HPDE6-E6E7 (cell line): Measurements from ENCODE around the gene RFT1.
"Not testable (repeated sequence)": the region's sequence is repeated elsewhere in the genome, so short reads cannot be mapped to it uniquely, and the experiment has no call there.

ENCODE experiments used
- DNase-seq: peaks from one replicate; pipeline ENCODE4 v3.0.0; 2011; ENCODE audit warnings: missing footprints; ENCODE audit errors: extremely low spot score

Gene RFT1

DNA sequence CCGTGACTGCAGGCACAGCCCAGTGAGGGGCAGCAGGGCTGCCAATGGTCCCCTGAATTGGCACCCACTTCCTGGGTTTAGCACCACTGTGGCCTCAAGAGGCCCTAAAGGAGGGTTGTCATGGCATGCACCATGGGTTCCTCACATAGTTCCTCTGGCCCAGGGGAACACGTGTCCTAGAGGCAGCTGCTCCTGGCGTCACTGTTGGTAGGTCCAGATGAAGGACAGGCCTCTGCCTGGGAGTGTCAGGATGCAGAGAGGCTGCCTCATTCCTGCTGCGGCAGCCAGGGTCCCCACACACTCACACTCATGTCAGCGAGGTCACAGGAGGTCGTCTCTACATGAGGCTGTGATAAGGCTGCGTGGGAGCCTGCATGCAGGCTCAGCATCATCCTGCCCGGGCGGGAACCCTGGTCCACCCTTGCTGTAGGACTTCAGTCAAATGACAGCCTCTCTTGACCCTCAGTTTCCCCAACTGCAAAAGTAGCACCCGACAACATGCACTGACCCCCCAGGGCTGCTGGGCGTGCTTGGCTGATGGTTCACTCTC is 58.3 kb downstream of the RFT1 start:
- DNase-seq, result no peak

GRCh38 chr3:53069422-53070068 is 60.7 kb downstream of the RFT1 start:
- DNase-seq, result no peak

DNA sequence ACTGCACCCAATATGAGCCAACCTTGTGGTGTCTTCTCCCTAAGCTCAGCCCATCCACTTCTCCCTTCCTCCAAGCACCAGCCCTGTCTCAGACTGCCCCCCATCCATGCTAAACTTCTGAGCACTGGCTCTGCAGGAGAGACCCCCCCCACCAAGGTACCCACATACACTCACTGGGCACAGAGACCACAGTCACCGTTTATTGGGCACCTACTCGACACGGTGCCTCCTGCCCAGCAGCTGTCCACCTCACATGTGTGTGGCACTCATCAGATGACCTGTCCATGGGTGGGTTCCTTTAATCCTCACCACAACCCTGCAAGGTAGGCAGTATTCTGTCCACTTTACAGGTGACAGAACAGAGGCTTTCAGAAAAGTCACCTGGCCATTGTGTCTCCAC is 62.1 kb downstream of the RFT1 start:
- no peak for DNase-seq

GRCh38 chr3:53067567-53067966 is 62.7 kb downstream of the RFT1 start:
- no peak for DNase-seq

DNA sequence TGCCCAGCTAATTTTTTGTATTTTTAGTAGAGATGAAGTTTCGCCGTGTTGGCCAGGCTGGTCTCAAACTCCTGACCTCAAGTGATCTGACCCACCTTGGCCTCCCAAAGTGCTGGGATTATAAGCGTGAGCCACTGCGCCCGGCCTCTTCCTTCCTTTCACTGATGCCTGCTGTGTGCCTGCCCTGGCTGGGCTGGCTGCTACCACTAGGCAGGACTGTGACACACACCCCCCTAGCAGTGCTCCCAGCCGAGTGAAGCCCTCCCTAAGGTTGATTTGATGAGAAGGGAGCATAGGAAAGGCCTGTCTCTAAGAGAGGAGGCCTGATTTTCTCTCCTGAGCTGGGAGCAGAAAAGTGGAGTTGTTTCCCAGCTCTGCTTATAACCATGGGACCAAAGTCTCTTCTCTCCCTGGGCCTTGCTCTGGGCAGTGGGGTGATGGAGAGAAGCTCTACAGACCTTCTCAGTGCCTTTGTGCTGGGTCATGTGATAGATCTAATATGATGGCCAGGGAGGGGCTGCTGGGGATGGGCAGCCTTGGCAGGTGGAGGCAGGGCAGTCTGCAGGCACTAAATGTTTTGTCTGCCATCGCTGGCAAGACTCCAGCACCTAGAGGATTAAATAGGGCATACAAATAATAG is 64.3 kb downstream of the RFT1 start:
- DNase-seq, result no peak

DNA sequence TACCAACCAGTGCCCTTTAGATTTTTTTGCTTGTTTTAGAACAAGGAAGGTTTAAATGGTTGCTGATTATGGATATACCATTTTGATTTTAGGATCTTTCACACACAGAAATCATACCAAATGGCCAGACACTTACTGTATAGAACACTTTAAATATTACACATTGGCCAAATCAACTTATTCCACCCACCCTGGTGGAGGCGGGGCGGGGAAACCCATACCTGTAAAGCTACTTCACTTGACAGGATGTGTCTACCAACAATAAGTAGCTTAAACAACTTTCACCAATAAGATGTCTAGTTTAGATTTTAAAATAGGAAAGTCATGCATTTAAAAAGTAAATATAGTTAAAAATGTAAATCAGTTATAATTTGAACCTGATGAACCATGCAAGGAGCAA is 67.3 kb downstream of the RFT1 start:
- DNase-seq, result no peak

- DNase-seq, result no peak
Measured at GRCh38 chr3:53056442-53056841, 73.8 kb downstream of the RFT1 start.

- not testable (repeated sequence) for DNase-seq
Measured at GRCh38 chr3:53054233-53054632, 76.0 kb downstream of the RFT1 start.

DNA sequence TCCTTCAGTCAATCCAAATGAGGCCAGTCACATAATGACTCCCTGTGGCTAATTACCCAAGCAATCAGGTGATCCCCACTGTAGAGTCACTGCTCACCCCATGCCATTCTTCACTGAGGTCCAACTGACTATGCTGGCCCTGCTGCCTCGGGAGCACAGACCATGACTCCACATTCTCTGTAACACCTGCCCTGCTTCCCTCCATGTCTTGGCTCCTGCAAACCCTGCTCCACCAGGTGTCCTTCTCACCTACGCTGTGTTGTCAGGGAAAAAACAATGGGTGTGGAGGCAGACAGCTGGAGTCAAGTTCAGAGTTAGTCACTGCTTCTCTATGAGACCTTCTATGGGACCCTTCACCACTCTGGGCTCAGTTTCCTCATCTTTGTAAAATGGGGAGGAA is 78.3 kb downstream of the RFT1 start:
- no peak for DNase-seq

DNA sequence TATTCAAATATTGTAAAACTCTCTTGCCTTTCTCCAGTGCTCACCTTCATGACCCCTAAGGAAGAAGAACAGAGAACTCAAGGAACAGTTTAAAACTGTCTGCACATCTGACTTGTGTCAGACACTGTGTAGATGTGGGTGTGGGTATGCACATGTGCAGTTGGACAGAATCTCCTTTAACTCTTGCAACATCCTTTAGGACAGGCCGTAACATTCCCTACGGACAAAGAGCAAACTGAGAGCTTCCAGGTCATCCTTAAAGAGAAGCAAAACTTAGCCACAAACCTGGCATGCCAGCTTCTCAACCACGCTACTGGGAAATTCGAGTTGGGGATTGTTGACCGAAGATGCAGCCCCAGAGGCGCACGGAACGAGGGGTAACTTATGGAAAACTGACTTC is 80.2 kb downstream of the RFT1 start:
- DNase-seq, result no peak

- no peak for DNase-seq
Measured at GRCh38 chr3:53046171-53047170, 83.8 kb downstream of the RFT1 start.

DNA sequence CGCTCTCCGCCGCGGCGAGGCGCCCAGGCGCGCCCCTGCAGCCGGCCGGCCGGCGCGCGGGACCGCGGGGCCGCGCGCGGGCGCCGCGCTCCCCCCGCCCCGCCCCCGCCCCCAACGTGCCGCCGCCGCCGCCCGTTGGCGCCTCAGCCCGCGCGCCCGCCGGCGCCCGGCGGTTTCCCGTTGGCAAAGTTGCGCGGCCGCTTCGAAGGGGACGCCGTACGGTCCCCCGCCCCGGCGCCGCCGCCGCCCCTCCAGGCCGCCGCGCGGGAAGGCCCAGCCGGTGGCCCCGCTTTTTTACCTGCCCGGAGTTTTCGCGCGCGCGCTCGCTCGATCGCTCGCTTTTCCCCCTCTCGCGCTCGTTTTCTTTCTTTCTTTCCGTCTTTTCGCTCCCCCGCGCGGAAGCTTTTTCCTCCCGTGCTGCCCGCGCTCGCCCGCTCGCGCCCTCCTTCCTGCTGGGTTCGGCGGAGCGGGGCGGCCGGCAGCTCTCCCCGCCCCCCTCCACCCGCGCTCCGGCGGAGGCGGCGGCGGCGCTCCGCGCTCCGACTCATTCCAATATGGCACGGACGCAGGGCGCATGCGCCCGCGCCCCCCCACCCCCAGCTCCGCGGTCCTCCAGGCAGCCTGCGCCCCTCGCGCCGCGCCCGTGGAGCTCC is 84.6 kb downstream of the RFT1 start, which contains the start of gene SFMBT1:
SFMBT1 (minus strand) TSS at position 556 of the 653 bp plus-strand sequence. CDS start 76,945 bp downstream, outside the sequence.
- DNase-seq, result peak; percentile 25

GRCh38 chr3:53044711-53045517 is 85.3 kb downstream of the RFT1 start:
- no peak for DNase-seq

DNA sequence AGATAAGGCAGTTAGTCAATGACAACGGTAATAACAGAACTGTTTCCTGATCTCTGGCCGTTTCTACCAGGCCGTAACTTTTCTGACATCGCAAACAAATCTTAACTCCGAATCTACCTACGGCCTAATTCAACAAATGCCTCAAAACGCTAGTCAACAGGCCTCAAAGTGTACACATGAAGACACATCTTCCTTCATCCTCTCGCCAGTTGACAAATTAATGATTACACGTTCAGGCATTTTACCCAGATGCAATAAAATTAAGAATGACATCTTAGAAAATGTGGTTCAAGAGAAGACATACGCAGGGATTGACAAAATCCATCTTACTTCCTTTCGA is 85.9 kb downstream of the RFT1 start:
- no peak for DNase-seq

DNA sequence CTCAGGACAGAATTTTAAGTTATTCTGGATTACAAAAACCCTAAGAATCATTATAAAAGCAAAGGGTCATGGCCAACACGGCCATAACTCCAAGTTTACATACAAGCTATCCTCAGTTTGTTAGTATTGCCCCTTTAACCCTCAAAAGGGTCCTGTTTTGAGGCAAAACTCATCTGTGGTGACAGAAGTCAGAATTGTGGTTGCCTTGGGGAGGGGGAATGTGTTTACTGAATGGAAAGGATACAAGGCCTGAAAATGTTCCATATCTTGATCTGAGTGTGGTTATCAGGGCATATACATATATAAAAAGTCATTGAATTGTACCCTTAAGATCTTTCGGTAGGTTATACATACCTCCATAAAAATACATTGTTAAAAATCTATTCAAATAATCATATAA is 86.5 kb downstream of the RFT1 start:
- no peak for DNase-seq

DNA sequence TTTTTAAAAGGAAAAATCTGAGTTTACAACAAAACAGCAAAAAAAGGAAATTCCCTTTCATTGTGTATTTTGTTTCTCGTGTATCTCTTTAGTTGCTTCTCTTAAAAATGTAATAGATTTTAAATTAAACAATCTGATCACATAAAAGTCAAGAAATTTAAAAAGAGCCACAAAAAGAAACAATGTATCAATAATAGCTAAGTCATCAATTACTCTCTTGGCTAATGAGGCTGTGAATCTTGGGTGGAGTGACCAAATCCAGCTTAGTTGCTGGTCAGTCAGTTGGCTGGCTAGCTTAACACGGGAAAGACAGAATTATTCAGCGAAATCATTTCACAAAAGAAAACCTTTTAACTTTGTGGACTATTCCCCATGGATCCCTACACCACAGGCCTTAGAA is 87.6 kb downstream of the RFT1 start:
- no peak for DNase-seq

GRCh38 chr3:53040351-53040820 is 89.8 kb downstream of the RFT1 start:
- no peak for DNase-seq

GRCh38 chr3:53039376-53039752 is 90.9 kb downstream of the RFT1 start:
- DNase-seq, result no peak

- no peak for DNase-seq
Measured at GRCh38 chr3:53038679-53039375, 91.4 kb downstream of the RFT1 start.
